H1 (cell line): ENCODE results near the gene DHRS7B. TPM values are rescaled to one million over a fixed set of nuclear protein-coding genes. Genes with fewer than 3 reads are reported as not detected.

Source experiments
- CTCF ChIA-PET: fragments of 300-600 bp; sonication (Branson Sonifier 250); formaldehyde crosslinking; loops from one replicate; lab custom pipeline; 2021; ENCODE audit not compliant: partially characterized antibody; lab: Charles Lee
- POLR2A ChIA-PET: fragments of 300-600 bp; sonication (Branson Sonifier 250); formaldehyde crosslinking; loops from one replicate; lab custom pipeline; 2021; ENCODE audit warnings: inconsistent platforms; ENCODE audit not compliant: partially characterized antibody; lab: Charles Lee
- DNase-seq, 2 experiments: peaks; one replicate each; pipeline versions ENCODE4 v3.0.0 to v3.0.0-alpha.2; 2010 to 2022; ENCODE audit warnings: low spot score in 2 of 2, low read depth in 1 of 2, mixed read lengths in 1 of 2
- FAIRE-seq: peaks from 2 replicates; lab custom pipeline; 2011; peaks lifted over from hg19 to GRCh38; lab: Jason Lieb, UNC
- H2AFZ ChIP-seq: 2 replicates; pipeline ENCODE4 v1.8.1; 2012; ENCODE audit warnings: low read length, inconsistent platforms
- H2AK5ac ChIP-seq: 2 replicates; pipeline ENCODE4 v1.6.1; 2013; ENCODE audit warnings: low read depth, low read length
- H2BK120ac ChIP-seq: replicated peaks from 2 replicates; pipeline ENCODE3; 2013; ENCODE audit warnings: low read depth, low read length, inconsistent platforms
- H2BK12ac ChIP-seq: 2 replicates; pipeline ENCODE4 v1.6.1; 2013; ENCODE audit warnings: low read depth, low read length
- H2BK15ac ChIP-seq: 2 replicates; pipeline ENCODE4 v1.6.1; 2013; ENCODE audit warnings: low read length
- H2BK20ac ChIP-seq: 2 replicates; pipeline ENCODE4 v1.6.1; 2013; ENCODE audit warnings: low read length
- H2BK5ac ChIP-seq: 2 replicates; pipeline ENCODE4 v1.6.1; 2013; ENCODE audit warnings: low read depth, low read length
- H3K14ac ChIP-seq: 2 replicates; pipeline ENCODE4 v1.6.1; 2013; ENCODE audit warnings: inconsistent platforms; ENCODE audit not compliant: insufficient read length
- H3K18ac ChIP-seq: 2 replicates; pipeline ENCODE4 v1.6.1; 2013; ENCODE audit warnings: low read length; ENCODE audit errors: extremely low read depth
- H3K23ac ChIP-seq: 2 replicates; pipeline ENCODE4 v1.6.1; 2013; ENCODE audit warnings: inconsistent platforms; ENCODE audit not compliant: insufficient read length
- H3K23me2 ChIP-seq: 2 replicates; pipeline ENCODE4 v1.6.1; 2013; ENCODE audit warnings: low read depth, low read length
- H3K27ac ChIP-seq: 2 replicates; pipeline ENCODE4 v1.6.1; 2011; ENCODE audit warnings: low read depth, low read length, inconsistent platforms
- H3K27me3 ChIP-seq, 4 experiments: replicated peaks in 1 of 4; 1 replicate in 1 of 4; 2 replicates in 3 of 4; pipeline versions ENCODE4 v1.6.1 to v1.8.1; 2011 to 2013; ENCODE audit warnings: low read length in 3 of 4, mild to moderate bottlenecking in 3 of 4, inconsistent platforms in 2 of 4, mixed read lengths in 2 of 4, moderate library complexity in 1 of 4; ENCODE audit not compliant: control insufficient read depth in 3 of 4, insufficient read depth in 3 of 4; ENCODE audit errors: extremely low read depth in 1 of 4
- H3K36me3 ChIP-seq, 4 experiments: 2 replicates each; pipeline versions ENCODE4 v1.6.1 to v1.8.1; 2011 to 2013; ENCODE audit warnings: mild to moderate bottlenecking in 4 of 4, low read length in 3 of 4, moderate library complexity in 2 of 4, control low read depth in 1 of 4, inconsistent platforms in 1 of 4; ENCODE audit not compliant: insufficient read depth in 4 of 4, control insufficient read depth in 2 of 4
- H3K4ac ChIP-seq: replicated peaks from 2 replicates; pipeline ENCODE3; 2013; ENCODE audit warnings: low read length, low read depth, mixed read lengths, inconsistent platforms; ENCODE audit not compliant: insufficient read length
- H3K4me1 ChIP-seq, 4 experiments: replicated peaks in 1 of 4; 1 replicate in 1 of 4; 2 replicates in 3 of 4; pipeline versions ENCODE4 v1.6.1 to v1.8.1; 2011 to 2013; ENCODE audit warnings: low read length in 3 of 4, inconsistent platforms in 2 of 4, mixed read lengths in 1 of 4; ENCODE audit not compliant: insufficient read depth in 4 of 4, control insufficient read depth in 3 of 4
- H3K4me2 ChIP-seq, 2 experiments: 2 replicates each; pipeline versions ENCODE4 v1.6.1 to v1.8.1; 2011 to 2013; ENCODE audit warnings: low read depth in 2 of 2, low read length in 2 of 2, control low read depth in 1 of 2, inconsistent platforms in 1 of 2, mild to moderate bottlenecking in 1 of 2; ENCODE audit not compliant: insufficient read depth in 1 of 2
- H3K4me3 ChIP-seq, 4 experiments: fragments of 200-600, 300-600 bp in 1 of 4; sonication (generic), shearing (Covaris generic), sonication (Bioruptor Twin) in 1 of 4; 2 replicates each; pipeline versions ENCODE4 v1.5.1 to v1.8.1; 2011 to 2016; ENCODE audit warnings: low read length in 4 of 4, low read depth in 3 of 4, control low read depth in 2 of 4, inconsistent platforms in 2 of 4, mild to moderate bottlenecking in 2 of 4, mixed read lengths in 1 of 4, moderate library complexity in 1 of 4; ENCODE audit not compliant: insufficient read depth in 2 of 4; ENCODE audit errors: extremely low read depth in 1 of 4
- H3K56ac ChIP-seq: replicated peaks from 2 replicates; pipeline ENCODE3; 2013; ENCODE audit warnings: low read depth, mild to moderate bottlenecking, mixed read lengths, low read length, inconsistent platforms; ENCODE audit not compliant: insufficient read length
- H3K79me1 ChIP-seq: 2 replicates; pipeline ENCODE4 v1.6.1; 2013; ENCODE audit warnings: low read depth, low read length, control low read depth
- H3K79me2 ChIP-seq, 2 experiments: 2 replicates each; pipeline versions ENCODE4 v1.6.1 to v1.8.1; 2012 to 2013; ENCODE audit warnings: low read length in 2 of 2, mild to moderate bottlenecking in 2 of 2, inconsistent platforms in 1 of 2; ENCODE audit not compliant: insufficient read depth in 2 of 2, control insufficient read depth in 1 of 2
- H3K9ac ChIP-seq, 4 experiments: replicated peaks in 1 of 4; 1 replicate in 1 of 4; 2 replicates in 3 of 4; pipeline versions ENCODE4 v1.6.1 to v1.8.1; 2011 to 2013; ENCODE audit warnings: low read depth in 3 of 4, low read length in 3 of 4, control low read depth in 2 of 4, mild to moderate bottlenecking in 2 of 4, moderate library complexity in 2 of 4, inconsistent platforms in 1 of 4; ENCODE audit errors: extremely low read depth in 1 of 4
- H3K9me3 ChIP-seq, 2 experiments: 2 replicates each; pipeline versions ENCODE4 v1.6.1 to v1.8.1; 2012 to 2013; ENCODE audit warnings: mild to moderate bottlenecking in 2 of 2, moderate library complexity in 2 of 2, control low read depth in 1 of 2, inconsistent platforms in 1 of 2, low read depth in 1 of 2, low read length in 1 of 2, mixed read lengths in 1 of 2; ENCODE audit not compliant: insufficient read depth in 2 of 2
- H4K20me1 ChIP-seq, 2 experiments: replicated peaks in 1 of 2; 2 replicates each; pipeline versions ENCODE3 to v1.8.1; 2011 to 2013; ENCODE audit warnings: inconsistent platforms in 2 of 2, low read length in 2 of 2, mild to moderate bottlenecking in 1 of 2; ENCODE audit not compliant: insufficient read depth in 2 of 2, control insufficient read depth in 1 of 2
- H4K5ac ChIP-seq: 2 replicates; pipeline ENCODE4 v1.6.1; 2013; ENCODE audit warnings: low read length, low read depth, mixed read lengths, inconsistent platforms; ENCODE audit not compliant: insufficient read length
- H4K8ac ChIP-seq: 2 replicates; pipeline ENCODE4 v1.8.0; 2013; ENCODE audit warnings: mild to moderate bottlenecking, moderate library complexity, low read length, inconsistent platforms; ENCODE audit not compliant: insufficient read depth; ENCODE audit errors: extremely low read depth
- H4K91ac ChIP-seq: replicated peaks from 2 replicates; pipeline ENCODE3; 2013; ENCODE audit warnings: low read length, mixed read lengths, inconsistent platforms; ENCODE audit not compliant: insufficient read length
- ASH2L ChIP-seq: fragments of 200-600, 300-600 bp; sonication (generic); IDR thresholded peaks from one replicate; pipeline ENCODE4 v1.7.1; 2017; ENCODE audit warnings: low read length
- BACH1 ChIP-seq: IDR thresholded peaks from 2 replicates; pipeline ENCODE4 v1.6.1; 2012; ENCODE audit warnings: low read length, improper control_type of control experiment
- CEBPB ChIP-seq: IDR thresholded peaks from 2 replicates; pipeline ENCODE4 v1.6.1; 2012; ENCODE audit warnings: low read depth, low read length
- CHD2 ChIP-seq: IDR thresholded peaks from 2 replicates; pipeline ENCODE4 v1.6.1; 2012; ENCODE audit warnings: low read length, improper control_type of control experiment
- KDM5A ChIP-seq: fragments of 200-600 bp; IDR thresholded peaks from 2 replicates; pipeline ENCODE4 v1.7.1; 2012; ENCODE audit warnings: mild to moderate bottlenecking, low read length, inconsistent platforms, mixed read lengths
- USF2 ChIP-seq: IDR thresholded peaks from 2 replicates; pipeline ENCODE4 v1.6.1; 2011; ENCODE audit warnings: low read length, improper control_type of control experiment
- YY1 ChIP-seq: IDR thresholded peaks from 2 replicates; pipeline ENCODE4 v1.6.1; 2011; ENCODE audit warnings: low read depth, mild to moderate bottlenecking, low read length
- WGBS, 2 experiments: shearing (Covaris generic) in 1 of 2; methylation state at CpG; one replicate each; pipeline versions ENCODE4 v1.1.6 to v1.1.7; 2013 to 2015; ENCODE audit warnings: low lambda C conversion rate in 2 of 2, mixed read lengths in 2 of 2, inconsistent platforms in 1 of 2, low coverage in 1 of 2, missing lambda C conversion rate in 1 of 2; ENCODE audit not compliant: insufficient replicate concordance in 2 of 2, insufficient coverage in 1 of 2, insufficient read length in 1 of 2; ENCODE audit errors: extremely low coverage in 1 of 2, missing lambda C conversion rate in 1 of 2; 5-methylcytosine and 5-hydroxymethylcytosine counted together
- polyA plus RNA-seq, 7 experiments: library from polyadenylated mRNA; depleted of rRNA in 3 of 7; stranded (reverse) in 5 of 7; unstranded in 2 of 7; fragments of >200 nt in 5 of 7; fragments of 200-250 nt in 2 of 7; gene quantifications; 1 replicate in 5 of 7; 2 replicates in 1 of 7; 4 replicates in 1 of 7; pipeline versions ENCODE4 v1.2.1 to v1.2.3, GENCODE V29; 2011 to 2013; ENCODE audit warnings: missing spikeins in 2 of 7, mixed read lengths in 2 of 7
- total RNA-seq: library from RNA; stranded (reverse); fragmentation: NEBNext Ultra II Directional; extraction: Animal tissue kit (Norgen Biotek cat#: 25700); gene quantifications from 2 replicates; pipeline ENCODE4 v1.2.1, GENCODE V29; 2021

Gene DHRS7B
- total and polyA plus RNA-seq, 2 of the 8 experiments (the other 6 are each of a cell fraction or from before 2014, with no cell fraction given) = 11.0 to 27.9 TPM

- H3K27ac ChIP-seq = peak overlapping the region; percentile 61; the same call in 1 of the 2 replicates
- H4K5ac ChIP-seq = no peak overlapping the region
- peak overlapping the region; percentile 10 for H3K56ac ChIP-seq
- 37% methylated on average over 10 of the region's 10 CpGs; no CpG with 5 or more reads in 1 of the 2 experiments for WGBS, 2 experiments
- H2BK20ac ChIP-seq = no peak overlapping the region
- ChIA-PET CTCF (interaction anchor here (0.9 to 3.6 kb wide), 8 partner anchors 9 to 81 kb away, joined by 3 to 18 read pairs (median 4); no protein-coding TSS in a partner anchor), POLR2A (interaction anchor here (0.7 to 4.0 kb wide), 11 partner anchors 9 to 206 kb away, joined by 3 to 42 read pairs (median 3); partner anchors contain the start of genes TMEM11 and USP22)
- H3K27me3 ChIP-seq = no peaks in the 10 kb centered on the region
- no peak overlapping the region for H2BK120ac ChIP-seq
- H2BK15ac ChIP-seq = no peak overlapping the region
- H3K36me3 ChIP-seq = peaks cover 6 to 20% (median 11%) of the 10 kb centered on the region in 4 experiments; a peak in 7 of 8 replicates
- no peaks in the 10 kb centered on the region for H3K9me3 ChIP-seq
- H2BK12ac ChIP-seq = no peak overlapping the region
- H3K79me1 ChIP-seq = peaks cover 27% of the 10 kb centered on the region
- H3K4me1 ChIP-seq = peaks cover 16 to 27% (median 21%) of the 10 kb centered on the region in 4 experiments
- FAIRE-seq (no peak), DNase-seq (no peak)
- no peak overlapping the region for H4K8ac ChIP-seq
- peak overlapping the region; percentile 59 to 66 for H3K4me2 ChIP-seq
- no peaks in the 10 kb centered on the region; the same call in 1 of the 2 replicates for H3K23me2 ChIP-seq
- peak overlapping the region; percentile 71 for H2BK5ac ChIP-seq
- 0 out of 2 replicates have a peak overlapping the region, but pooled peaks have one; percentile 16 for H2AK5ac ChIP-seq
- TF ChIP-seq YY1 (no peak), CEBPB (no peak), BACH1 (peak; percentile 27; the same call in 1 of the 2 replicates), USF2 (no peak), CHD2 (no peak), KDM5A (no peak), ASH2L (no peak)
- no peak overlapping the region for H3K23ac ChIP-seq
- H4K91ac ChIP-seq = no peak overlapping the region
- H3K9ac ChIP-seq = no peak overlapping the region
- H3K79me2 ChIP-seq = peaks cover 3 to 64% of the 10 kb centered on the region in 2 experiments; a peak in 3 of 4 replicates
- H3K4ac ChIP-seq = no peak overlapping the region
- H3K18ac ChIP-seq = 0 out of 2 replicates have a peak overlapping the region, but pooled peaks have one; percentile 44
- H2AFZ ChIP-seq = no peak overlapping the region
- peak overlapping the region in 3 of 4 experiments; percentile 12 to 33 (median 20); a peak in 3 of 8 replicates for H3K4me3 ChIP-seq
- H3K14ac ChIP-seq = no peak overlapping the region
- H4K20me1 ChIP-seq = peaks cover 25 to 57% of the 10 kb centered on the region in 2 experiments
Measured at GRCh38 chr17:21199856-21200255, 73.1 kb downstream of the DHRS7B start.
